H1 (cell line): Measurements from ENCODE around the gene HMGB3. TPM values are rescaled to one million over a fixed set of nuclear protein-coding genes. Genes with fewer than 3 reads are reported as not detected.

Experiments
- CTCF ChIA-PET: fragments of 300-600 bp; sonication (Branson Sonifier 250); formaldehyde crosslinking; loops from one replicate; lab custom pipeline; 2021; ENCODE audit not compliant: partially characterized antibody; lab: Charles Lee
- POLR2A ChIA-PET: fragments of 300-600 bp; sonication (Branson Sonifier 250); formaldehyde crosslinking; loops from one replicate; lab custom pipeline; 2021; ENCODE audit warnings: inconsistent platforms; ENCODE audit not compliant: partially characterized antibody; lab: Charles Lee
- DNase-seq, 2 experiments: peaks; one replicate each; pipeline versions ENCODE4 v3.0.0 to v3.0.0-alpha.2; 2010 to 2022; ENCODE audit warnings: low spot score in 2 of 2, low read depth in 1 of 2, mixed read lengths in 1 of 2
- FAIRE-seq: peaks from 2 replicates; lab custom pipeline; 2011; peaks lifted over from hg19 to GRCh38; lab: Jason Lieb, UNC
- H2AFZ ChIP-seq: 2 replicates; pipeline ENCODE4 v1.8.1; 2012; ENCODE audit warnings: low read length, inconsistent platforms
- H2AK5ac ChIP-seq: 2 replicates; pipeline ENCODE4 v1.6.1; 2013; ENCODE audit warnings: low read depth, low read length
- H2BK120ac ChIP-seq: replicated peaks from 2 replicates; pipeline ENCODE3; 2013; ENCODE audit warnings: low read depth, low read length, inconsistent platforms
- H2BK12ac ChIP-seq: 2 replicates; pipeline ENCODE4 v1.6.1; 2013; ENCODE audit warnings: low read depth, low read length
- H2BK15ac ChIP-seq: 2 replicates; pipeline ENCODE4 v1.6.1; 2013; ENCODE audit warnings: low read length
- H2BK20ac ChIP-seq: 2 replicates; pipeline ENCODE4 v1.6.1; 2013; ENCODE audit warnings: low read length
- H2BK5ac ChIP-seq: 2 replicates; pipeline ENCODE4 v1.6.1; 2013; ENCODE audit warnings: low read depth, low read length
- H3K14ac ChIP-seq: 2 replicates; pipeline ENCODE4 v1.6.1; 2013; ENCODE audit warnings: inconsistent platforms; ENCODE audit not compliant: insufficient read length
- H3K18ac ChIP-seq: 2 replicates; pipeline ENCODE4 v1.6.1; 2013; ENCODE audit warnings: low read length; ENCODE audit errors: extremely low read depth
- H3K23ac ChIP-seq: 2 replicates; pipeline ENCODE4 v1.6.1; 2013; ENCODE audit warnings: inconsistent platforms; ENCODE audit not compliant: insufficient read length
- H3K23me2 ChIP-seq: 2 replicates; pipeline ENCODE4 v1.6.1; 2013; ENCODE audit warnings: low read depth, low read length
- H3K27ac ChIP-seq: 2 replicates; pipeline ENCODE4 v1.6.1; 2011; ENCODE audit warnings: low read depth, low read length, inconsistent platforms
- H3K27me3 ChIP-seq, 4 experiments: replicated peaks in 1 of 4; 1 replicate in 1 of 4; 2 replicates in 3 of 4; pipeline versions ENCODE4 v1.6.1 to v1.8.1; 2011 to 2013; ENCODE audit warnings: low read length in 3 of 4, mild to moderate bottlenecking in 3 of 4, inconsistent platforms in 2 of 4, mixed read lengths in 2 of 4, moderate library complexity in 1 of 4; ENCODE audit not compliant: control insufficient read depth in 3 of 4, insufficient read depth in 3 of 4; ENCODE audit errors: extremely low read depth in 1 of 4
- H3K36me3 ChIP-seq, 4 experiments: 2 replicates each; pipeline versions ENCODE4 v1.6.1 to v1.8.1; 2011 to 2013; ENCODE audit warnings: mild to moderate bottlenecking in 4 of 4, low read length in 3 of 4, moderate library complexity in 2 of 4, control low read depth in 1 of 4, inconsistent platforms in 1 of 4; ENCODE audit not compliant: insufficient read depth in 4 of 4, control insufficient read depth in 2 of 4
- H3K4ac ChIP-seq: replicated peaks from 2 replicates; pipeline ENCODE3; 2013; ENCODE audit warnings: low read length, low read depth, mixed read lengths, inconsistent platforms; ENCODE audit not compliant: insufficient read length
- H3K4me1 ChIP-seq, 4 experiments: replicated peaks in 1 of 4; 1 replicate in 1 of 4; 2 replicates in 3 of 4; pipeline versions ENCODE4 v1.6.1 to v1.8.1; 2011 to 2013; ENCODE audit warnings: low read length in 3 of 4, inconsistent platforms in 2 of 4, mixed read lengths in 1 of 4; ENCODE audit not compliant: insufficient read depth in 4 of 4, control insufficient read depth in 3 of 4
- H3K4me2 ChIP-seq, 2 experiments: 2 replicates each; pipeline versions ENCODE4 v1.6.1 to v1.8.1; 2011 to 2013; ENCODE audit warnings: low read depth in 2 of 2, low read length in 2 of 2, control low read depth in 1 of 2, inconsistent platforms in 1 of 2, mild to moderate bottlenecking in 1 of 2; ENCODE audit not compliant: insufficient read depth in 1 of 2
- H3K4me3 ChIP-seq, 4 experiments: fragments of 200-600, 300-600 bp in 1 of 4; sonication (generic), shearing (Covaris generic), sonication (Bioruptor Twin) in 1 of 4; 2 replicates each; pipeline versions ENCODE4 v1.5.1 to v1.8.1; 2011 to 2016; ENCODE audit warnings: low read length in 4 of 4, low read depth in 3 of 4, control low read depth in 2 of 4, inconsistent platforms in 2 of 4, mild to moderate bottlenecking in 2 of 4, mixed read lengths in 1 of 4, moderate library complexity in 1 of 4; ENCODE audit not compliant: insufficient read depth in 2 of 4; ENCODE audit errors: extremely low read depth in 1 of 4
- H3K56ac ChIP-seq: replicated peaks from 2 replicates; pipeline ENCODE3; 2013; ENCODE audit warnings: low read depth, mild to moderate bottlenecking, mixed read lengths, low read length, inconsistent platforms; ENCODE audit not compliant: insufficient read length
- H3K79me1 ChIP-seq: 2 replicates; pipeline ENCODE4 v1.6.1; 2013; ENCODE audit warnings: low read depth, low read length, control low read depth
- H3K79me2 ChIP-seq, 2 experiments: 2 replicates each; pipeline versions ENCODE4 v1.6.1 to v1.8.1; 2012 to 2013; ENCODE audit warnings: low read length in 2 of 2, mild to moderate bottlenecking in 2 of 2, inconsistent platforms in 1 of 2; ENCODE audit not compliant: insufficient read depth in 2 of 2, control insufficient read depth in 1 of 2
- H3K9ac ChIP-seq, 4 experiments: replicated peaks in 1 of 4; 1 replicate in 1 of 4; 2 replicates in 3 of 4; pipeline versions ENCODE4 v1.6.1 to v1.8.1; 2011 to 2013; ENCODE audit warnings: low read depth in 3 of 4, low read length in 3 of 4, control low read depth in 2 of 4, mild to moderate bottlenecking in 2 of 4, moderate library complexity in 2 of 4, inconsistent platforms in 1 of 4; ENCODE audit errors: extremely low read depth in 1 of 4
- H3K9me3 ChIP-seq, 2 experiments: 2 replicates each; pipeline versions ENCODE4 v1.6.1 to v1.8.1; 2012 to 2013; ENCODE audit warnings: mild to moderate bottlenecking in 2 of 2, moderate library complexity in 2 of 2, control low read depth in 1 of 2, inconsistent platforms in 1 of 2, low read depth in 1 of 2, low read length in 1 of 2, mixed read lengths in 1 of 2; ENCODE audit not compliant: insufficient read depth in 2 of 2
- H4K20me1 ChIP-seq, 2 experiments: replicated peaks in 1 of 2; 2 replicates each; pipeline versions ENCODE3 to v1.8.1; 2011 to 2013; ENCODE audit warnings: inconsistent platforms in 2 of 2, low read length in 2 of 2, mild to moderate bottlenecking in 1 of 2; ENCODE audit not compliant: insufficient read depth in 2 of 2, control insufficient read depth in 1 of 2
- H4K5ac ChIP-seq: 2 replicates; pipeline ENCODE4 v1.6.1; 2013; ENCODE audit warnings: low read length, low read depth, mixed read lengths, inconsistent platforms; ENCODE audit not compliant: insufficient read length
- H4K8ac ChIP-seq: 2 replicates; pipeline ENCODE4 v1.8.0; 2013; ENCODE audit warnings: mild to moderate bottlenecking, moderate library complexity, low read length, inconsistent platforms; ENCODE audit not compliant: insufficient read depth; ENCODE audit errors: extremely low read depth
- H4K91ac ChIP-seq: replicated peaks from 2 replicates; pipeline ENCODE3; 2013; ENCODE audit warnings: low read length, mixed read lengths, inconsistent platforms; ENCODE audit not compliant: insufficient read length
- RAD21 ChIP-seq, 2 experiments: IDR thresholded peaks in 1 of 2; conservative IDR thresholded peaks in 1 of 2; 2 replicates each; pipeline ENCODE4 v1.6.1; 2011; ENCODE audit warnings: low read depth in 2 of 2, low read length in 2 of 2, improper control_type of control experiment in 1 of 2, inconsistent platforms in 1 of 2, mild to moderate bottlenecking in 1 of 2, moderate library complexity in 1 of 2
- SIRT6 ChIP-seq: IDR thresholded peaks from one replicate; pipeline ENCODE4 v1.7.1; 2012; ENCODE audit warnings: low read length, inconsistent platforms
- SP4 ChIP-seq: IDR thresholded peaks from 2 replicates; pipeline ENCODE4 v1.6.1; 2012; ENCODE audit warnings: low read length, inconsistent platforms
- WGBS, 2 experiments: shearing (Covaris generic) in 1 of 2; methylation state at CpG; one replicate each; pipeline versions ENCODE4 v1.1.6 to v1.1.7; 2013 to 2015; ENCODE audit warnings: low lambda C conversion rate in 2 of 2, mixed read lengths in 2 of 2, inconsistent platforms in 1 of 2, low coverage in 1 of 2, missing lambda C conversion rate in 1 of 2; ENCODE audit not compliant: insufficient replicate concordance in 2 of 2, insufficient coverage in 1 of 2, insufficient read length in 1 of 2; ENCODE audit errors: extremely low coverage in 1 of 2, missing lambda C conversion rate in 1 of 2; 5-methylcytosine and 5-hydroxymethylcytosine counted together
- polyA plus RNA-seq, 7 experiments: library from polyadenylated mRNA; depleted of rRNA in 3 of 7; stranded (reverse) in 5 of 7; unstranded in 2 of 7; fragments of >200 nt in 5 of 7; fragments of 200-250 nt in 2 of 7; gene quantifications; 1 replicate in 5 of 7; 2 replicates in 1 of 7; 4 replicates in 1 of 7; pipeline versions ENCODE4 v1.2.1 to v1.2.3, GENCODE V29; 2011 to 2013; ENCODE audit warnings: missing spikeins in 2 of 7, mixed read lengths in 2 of 7
- total RNA-seq: library from RNA; stranded (reverse); fragmentation: NEBNext Ultra II Directional; extraction: Animal tissue kit (Norgen Biotek cat#: 25700); gene quantifications from 2 replicates; pipeline ENCODE4 v1.2.1, GENCODE V29; 2021

Gene HMGB3
- total and polyA plus RNA-seq, 2 of the 8 experiments (the other 6 are each of a cell fraction or from before 2014, with no cell fraction given), result 55.8 to 346 TPM

- Histone ChIP-seq H3K9me3 (no peaks in the 10 kb centered on the region), H3K4ac (no peak overlapping the region), H3K4me2 (no peak overlapping the region), H2AK5ac (no peak overlapping the region), H3K4me1 (peaks cover 0 to 4% (median 2%) of the 10 kb centered on the region in 4 experiments; a peak in 3 of 7 replicates), H3K27ac (no peak overlapping the region), H2BK12ac (no peak overlapping the region), H3K79me2 (no peaks in the 10 kb centered on the region), H3K23ac (no peak overlapping the region), H3K56ac (no peak overlapping the region), H4K8ac (no peak overlapping the region), H3K14ac (no peak overlapping the region), H3K9ac (no peak overlapping the region), H3K23me2 (no peaks in the 10 kb centered on the region), H4K91ac (no peak overlapping the region), H3K36me3 (no peaks in the 10 kb centered on the region), H2BK5ac (no peak overlapping the region), H2BK20ac (no peak overlapping the region), H3K4me3 (no peak overlapping the region), H2BK15ac (no peak overlapping the region), H3K27me3 (no peaks in the 10 kb centered on the region)
- WGBS, 2 experiments, result 86% methylated on average over 3 of the region's 3 CpGs; no CpG with 5 or more reads in 1 of the 2 experiments
- DNase-seq, result no peak
- POLR2A ChIA-PET, result interaction anchor here (1.0 kb wide), 1 partner anchor 33 kb away, joined by 3 read pairs; no protein-coding TSS in a partner anchor
- TF ChIP-seq SP4 (no peak), SIRT6 (no peak), RAD21 (IDR thresholded peaks at IDR 0.05 in 1 of 2, conservative IDR thresholded peaks at IDR 0.05 in 1 of 2; ENCODE audit: low read depth in 2 of 2, low read length in 2 of 2) (no peak)
- TF ChIP-seq, all 59 proteins: peak for 0
- H3K18ac ChIP-seq, result no peak overlapping the region
- H2AFZ ChIP-seq, result no peak overlapping the region
- H4K5ac ChIP-seq, result no peak overlapping the region
- no peaks in the 10 kb centered on the region for H4K20me1 ChIP-seq
- no peak for FAIRE-seq
- CTCF ChIA-PET, result interaction anchor here (1.6 kb wide), 1 partner anchor 67 kb away, joined by 3 read pairs; no protein-coding TSS in a partner anchor
- no peak overlapping the region for H2BK120ac ChIP-seq
- H3K79me1 ChIP-seq, result no peaks in the 10 kb centered on the region
Observed at GRCh38 chrX:150966742-150967141, 16.4 kb upstream of the HMGB3 start.
